Type B pancreatic cell (in vitro differentiated cells): ENCODE results near the gene LEF1. TPM values are rescaled to one million over a fixed set of nuclear protein-coding genes. Genes with fewer than 3 reads are reported as not detected.

Experiments
- DNase-seq: peaks from one replicate; pipeline ENCODE4 v3.0.0; 2021; ENCODE audit warnings: mixed read lengths; ENCODE audit not compliant: unreplicated experiment; ENCODE audit errors: extremely low spot score
- H3K27ac Mint-ChIP-seq: 2 replicates; pipeline ENCODE4 v1.8.0; 2021; ENCODE audit warnings: mild to moderate bottlenecking, mixed read lengths
- H3K27me3 Mint-ChIP-seq: 2 replicates; pipeline ENCODE4 v1.8.0; 2021; ENCODE audit warnings: mixed read lengths
- H3K36me3 Mint-ChIP-seq: 2 replicates; pipeline ENCODE4 v1.8.0; 2021; ENCODE audit warnings: mixed read lengths
- H3K4me1 Mint-ChIP-seq: one replicate; pipeline ENCODE4 v1.8.0; 2021; ENCODE audit warnings: mixed read lengths; ENCODE audit not compliant: unreplicated experiment
- H3K4me3 Mint-ChIP-seq: 2 replicates; pipeline ENCODE4 v1.8.0; 2021; ENCODE audit warnings: mild to moderate bottlenecking, mixed read lengths
- H3K9me3 Mint-ChIP-seq: 2 replicates; pipeline ENCODE4 v1.8.0; 2021; ENCODE audit warnings: mixed read lengths
- CTCF ChIP-seq: fragments of 200-600 bp; sonication (generic); conservative IDR thresholded peaks from 2 replicates; pipeline ENCODE4 v1.5.0; 2021; ENCODE audit warnings: antibody characterized with exemption, mild to moderate bottlenecking
- total RNA-seq: library from RNA; stranded (reverse); gene quantifications from 2 replicates; pipeline ENCODE4 v1.2.1, GENCODE V29; 2021; ENCODE audit warnings: low replicate concordance

The LEF1 gene
- total RNA-seq, 1 donor from 2014 or later = 66.1 TPM

GRCh38 chr4:108107729-108108382 lies 60.9 kb downstream of the LEF1 start:
- no peak overlapping the region for H3K27ac Mint-ChIP-seq

GRCh38 chr4:108107101-108107500 lies 61.6 kb downstream of the LEF1 start:
- no peaks in the 10 kb centered on the region for H3K9me3 Mint-ChIP-seq
- H3K36me3 Mint-ChIP-seq = peaks cover 12% of the 10 kb centered on the region
- H3K27ac Mint-ChIP-seq = no peak overlapping the region
- H3K4me3 Mint-ChIP-seq = no peak overlapping the region
- no peak for TF ChIP-seq CTCF
- peaks cover 14% of the 10 kb centered on the region for H3K27me3 Mint-ChIP-seq
- no peak for DNase-seq
- peaks cover 26% of the 10 kb centered on the region for H3K4me1 Mint-ChIP-seq

More at GRCh38 chr4:108107729-108108382, 60.9 kb downstream of the LEF1 start:
- TF ChIP-seq CTCF = no peak
- Mint-ChIP-seq H3K4me3 (no peak overlapping the region), H3K36me3 (peaks cover 12% of the 10 kb centered on the region), H3K27me3 (peaks cover 17% of the 10 kb centered on the region), H3K9me3 (no peaks in the 10 kb centered on the region), H3K4me1 (peaks cover 30% of the 10 kb centered on the region)
- no peak for DNase-seq

- Mint-ChIP-seq H3K4me3 (no peak overlapping the region), H3K27ac (no peak overlapping the region), H3K9me3 (no peaks in the 10 kb centered on the region), H3K36me3 (peaks cover 12% of the 10 kb centered on the region), H3K27me3 (peaks cover 13% of the 10 kb centered on the region), H3K4me1 (peaks cover 26% of the 10 kb centered on the region)
- no peak for TF ChIP-seq CTCF
- no peak for DNase-seq
These were observed 62.5 kb downstream of the LEF1 start for GRCh38 chr4:108106186-108106585.

- Mint-ChIP-seq H3K9me3 (no peaks in the 10 kb centered on the region), H3K4me1 (peaks cover 8% of the 10 kb centered on the region), H3K4me3 (no peak overlapping the region), H3K27ac (no peak overlapping the region), H3K27me3 (no peaks in the 10 kb centered on the region), H3K36me3 (peaks cover 9% of the 10 kb centered on the region)
- TF ChIP-seq CTCF = no peak
- DNase-seq = no peak
These were observed 65.5 kb downstream of the LEF1 start for GRCh38 chr4:108103099-108103862.

- Mint-ChIP-seq H3K9me3 (no peaks in the 10 kb centered on the region), H3K36me3 (peaks cover 5% of the 10 kb centered on the region), H3K4me1 (peaks cover 8% of the 10 kb centered on the region), H3K27ac (no peak overlapping the region), H3K27me3 (no peaks in the 10 kb centered on the region), H3K4me3 (no peak overlapping the region)
- TF ChIP-seq CTCF = no peak
- DNase-seq = no peak
These were observed 67.9 kb downstream of the LEF1 start for GRCh38 chr4:108100827-108101226.
